Neural cell (in vitro differentiated cells): Measurements from ENCODE around the gene HSPA5. TPM values are rescaled to one million over a fixed set of nuclear protein-coding genes. Genes with fewer than 3 reads are reported as not detected.
A peak's percentile ranks its signal among the peaks of the same experiment; 100 is the strongest.
"Not testable (repeated sequence)": the region's sequence is repeated elsewhere in the genome, so short reads cannot be mapped to it uniquely, and the experiment has no call there.

Experiments
- H2AFZ ChIP-seq: fragments of 200-600, 300-800 bp; sonication (generic), shearing (Covaris generic); 2 replicates; pipeline ENCODE4 v1.6.0; 2014; ENCODE audit warnings: low read depth, mild to moderate bottlenecking, antibody characterized with exemption, low read length, moderate library complexity
- H3F3A ChIP-seq: fragments of 200-600 bp; shearing (Covaris generic); 2 replicates; pipeline ENCODE4 v1.6.1; 2016; ENCODE audit warnings: mild to moderate bottlenecking, moderate library complexity, mixed read lengths, antibody characterized with exemption, low read length; ENCODE audit not compliant: insufficient read depth, poor library complexity, severe bottlenecking
- H3K27ac ChIP-seq: fragments of 200-600, 300-800 bp; sonication (generic), shearing (Covaris generic); 2 replicates; pipeline ENCODE4 v1.5.1; 2014; ENCODE audit warnings: mild to moderate bottlenecking, low read length, moderate library complexity
- H3K27me3 ChIP-seq: fragments of 300-800, 200-600 bp; sonication (generic), shearing (Covaris generic); 2 replicates; pipeline ENCODE4 v1.6.0; 2014; ENCODE audit warnings: mild to moderate bottlenecking, low read depth, low read length, moderate library complexity; ENCODE audit not compliant: insufficient read depth
- H3K36me3 ChIP-seq: fragments of 300-800, 200-600 bp; sonication (generic), shearing (Covaris generic); 2 replicates; pipeline ENCODE4 v1.5.1; 2014; ENCODE audit warnings: mild to moderate bottlenecking, antibody characterized with exemption, low read length, moderate library complexity; ENCODE audit not compliant: insufficient read depth
- H3K4me2 ChIP-seq: fragments of 300-800, 200-600 bp; sonication (generic), shearing (Covaris generic); 2 replicates; pipeline ENCODE4 v1.6.0; 2014; ENCODE audit warnings: mild to moderate bottlenecking, low read length
- H3K4me3 ChIP-seq: fragments of 300-800, 200-600 bp; sonication (generic), shearing (Covaris generic); 2 replicates; pipeline ENCODE4 v1.5.1; 2014; ENCODE audit warnings: mild to moderate bottlenecking, low read length, moderate library complexity
- H3K79me2 ChIP-seq: fragments of 200-600 bp; shearing (Covaris generic); replicated peaks from 2 replicates; pipeline ENCODE4 v1.6.0; 2014; ENCODE audit warnings: mild to moderate bottlenecking, low read length, moderate library complexity; ENCODE audit not compliant: insufficient read depth
- H3K9ac ChIP-seq: fragments of 300-800, 200-600 bp; sonication (generic), shearing (Covaris generic); 2 replicates; pipeline ENCODE4 v1.6.1; 2016; ENCODE audit warnings: mild to moderate bottlenecking, low read length, mixed read lengths
- H3K9me2 ChIP-seq: fragments of 200-600 bp; shearing (Covaris generic); 2 replicates; pipeline ENCODE4 v1.6.1; 2016; ENCODE audit warnings: mild to moderate bottlenecking, low read length, mixed read lengths; ENCODE audit not compliant: insufficient read depth
- H3K9me3 ChIP-seq: fragments of 200-600, 300-800 bp; sonication (generic), shearing (Covaris generic); 2 replicates; pipeline ENCODE4 v1.6.1; 2016; ENCODE audit warnings: mild to moderate bottlenecking, mixed run types, low read length, moderate library complexity, mixed read lengths
- H4K20me1 ChIP-seq: fragments of 200-600 bp; shearing (Covaris generic); 2 replicates; pipeline ENCODE4 v1.6.1; 2016; ENCODE audit warnings: mild to moderate bottlenecking, mixed run types; ENCODE audit not compliant: insufficient read depth
- CTCF ChIP-seq: fragments of 450-650 bp; IDR thresholded peaks from 2 replicates; pipeline ENCODE4 v1.5.1; 2014; ENCODE audit warnings: antibody characterized with exemption, mild to moderate bottlenecking, moderate library complexity; ENCODE audit not compliant: poor library complexity, severe bottlenecking
- EP300 ChIP-seq: fragments of 450-650 bp; conservative IDR thresholded peaks from 2 replicates; pipeline ENCODE4 v1.6.1; 2014; ENCODE audit warnings: antibody characterized with exemption, mild to moderate bottlenecking, moderate library complexity; ENCODE audit not compliant: poor library complexity, severe bottlenecking
- EZH2 ChIP-seq: fragments of 200-600, 300-800 bp; shearing (Covaris generic), sonication (generic); IDR thresholded peaks from 2 replicates; pipeline ENCODE4 v1.6.1; 2014; ENCODE audit warnings: antibody characterized with exemption, low read length, borderline replicate concordance, mild to moderate bottlenecking; ENCODE audit not compliant: insufficient read depth, poor library complexity, severe bottlenecking
- MXI1 ChIP-seq: fragments of 450-650 bp; conservative IDR thresholded peaks from 2 replicates; pipeline ENCODE4 v1.6.1; 2014; ENCODE audit warnings: antibody characterized with exemption, mild to moderate bottlenecking; ENCODE audit not compliant: poor library complexity, severe bottlenecking
- POLR2AphosphoS5 ChIP-seq: IDR thresholded peaks from 2 replicates; pipeline ENCODE4 v1.6.1; 2012
- RAD21 ChIP-seq: fragments of 450-650 bp; conservative IDR thresholded peaks from 2 replicates; pipeline ENCODE4 v1.6.1; 2014; ENCODE audit warnings: antibody characterized with exemption, mild to moderate bottlenecking, moderate library complexity
- REST ChIP-seq: IDR thresholded peaks from 2 replicates; pipeline ENCODE4 v1.6.1; 2012; ENCODE audit warnings: borderline replicate concordance
- SMC3 ChIP-seq: fragments of 450-650 bp; conservative IDR thresholded peaks from 2 replicates; pipeline ENCODE4 v1.6.1; 2014; ENCODE audit warnings: antibody characterized with exemption, mild to moderate bottlenecking, moderate library complexity; ENCODE audit not compliant: poor library complexity
- TAF1 ChIP-seq: IDR thresholded peaks from 2 replicates; pipeline ENCODE4 v1.6.1; 2012; ENCODE audit warnings: low read depth
- polyA plus RNA-seq: library from polyadenylated mRNA; depleted of rRNA; stranded (reverse); fragments of >200 nt; gene quantifications from 2 replicates; pipeline ENCODE4 v1.2.3, GENCODE V29; 2014

HSPA5 gene
- polyA plus RNA-seq, 1 donor from 2014 or later, result 17.6 TPM

GRCh38 chr9:125238915-125239446 is 2.2 kb downstream of the HSPA5 start:
- no peaks in the 10 kb centered on the region for H3K9me2 ChIP-seq
- H2AFZ ChIP-seq, result no peak overlapping the region
- TF ChIP-seq EP300, result no peak
- TF ChIP-seq TAF1, result no peak
- no peak for TF ChIP-seq SMC3
- TF ChIP-seq RAD21, result no peak
- no peak for TF ChIP-seq MXI1
- TF ChIP-seq REST, result no peak
- no peak for TF ChIP-seq POLR2AphosphoS5
- TF ChIP-seq CTCF, result no peak
- TF ChIP-seq EZH2, result no peak
- H3K4me2 ChIP-seq, result peak overlapping the region; percentile 79
- H3K9ac ChIP-seq, result no peak overlapping the region
- peaks cover 22% of the 10 kb centered on the region for H3K36me3 ChIP-seq
- peaks cover 50% of the 10 kb centered on the region for H3K79me2 ChIP-seq
- H4K20me1 ChIP-seq, result no peaks in the 10 kb centered on the region
- no peaks in the 10 kb centered on the region for H3K9me3 ChIP-seq
- no peak overlapping the region for H3K27ac ChIP-seq
- no peaks in the 10 kb centered on the region for H3K27me3 ChIP-seq
- no peaks in the 10 kb centered on the region for H3F3A ChIP-seq
- peak overlapping the region; percentile 90 for H3K4me3 ChIP-seq

- TF ChIP-seq RAD21, result no peak
- no peak for TF ChIP-seq REST
- TF ChIP-seq TAF1, result no peak
- TF ChIP-seq CTCF, result no peak
- TF ChIP-seq SMC3, result no peak
- TF ChIP-seq EP300, result no peak
- no peak for TF ChIP-seq MXI1
- no peak for TF ChIP-seq POLR2AphosphoS5
- no peak for TF ChIP-seq EZH2
- Histone ChIP-seq H3K27ac (no peak overlapping the region), H4K20me1 (no peaks in the 10 kb centered on the region), H3K4me2 (peak overlapping the region; percentile 31), H2AFZ (no peak overlapping the region), H3F3A (no peaks in the 10 kb centered on the region), H3K9ac (no peak overlapping the region), H3K4me3 (peak overlapping the region; percentile 90), H3K36me3 (peaks cover 22% of the 10 kb centered on the region), H3K79me2 (peaks cover 50% of the 10 kb centered on the region), H3K27me3 (no peaks in the 10 kb centered on the region), H3K9me3 (no peaks in the 10 kb centered on the region), H3K9me2 (no peaks in the 10 kb centered on the region)
Observed at GRCh38 chr9:125238127-125238914, 2.8 kb downstream of the HSPA5 start.

GRCh38 chr9:125236520-125237159 is 4.5 kb downstream of the HSPA5 start:
- not testable (repeated sequence) for H3K27me3 ChIP-seq, H2AFZ ChIP-seq, H4K20me1 ChIP-seq, H3K27ac ChIP-seq, H3K9me2 ChIP-seq, H3K4me2 ChIP-seq, H3K9me3 ChIP-seq, H3F3A ChIP-seq, H3K9ac ChIP-seq
- H3K4me3 ChIP-seq, result peak overlapping the region; percentile 90
- H3K36me3 ChIP-seq, result peaks cover 22% of the 10 kb centered on the region
- peaks cover 50% of the 10 kb centered on the region for H3K79me2 ChIP-seq
